Psoas muscle (tissue), 8 donors: ENCODE measurements around the gene KCNA1. TPM values are rescaled to one million over a fixed set of nuclear protein-coding genes. Genes with fewer than 3 reads are reported as not detected.

Source experiments
- ATAC-seq, 4 donors: fragments of 200-7000 bp; cut with Tn5 transposase; one replicate each; pipeline ENCODE4 v1.9.1; 2020; ENCODE audit warnings: moderate library complexity in 3 of 4, mild to moderate bottlenecking in 2 of 4
- DNase-seq, 2 donors: peaks; one replicate each; pipeline ENCODE4 v3.0.0-alpha.2; 2020
- H3K27ac ChIP-seq: fragments of 200-600 bp; one replicate; pipeline ENCODE4 v1.8.0; 2022
- H3K27me3 ChIP-seq, 3 donors: fragments of 200-600 bp in 1 of 3; one replicate each; pipeline versions ENCODE4 v1.6.1 to v1.8.0; 2013 to 2022; ENCODE audit warnings: low read length in 2 of 3, mild to moderate bottlenecking in 2 of 3, moderate library complexity in 1 of 3; ENCODE audit not compliant: insufficient read depth in 3 of 3
- H3K36me3 ChIP-seq, 2 donors: fragments of 200-600 bp in 1 of 2; one replicate each; pipeline versions ENCODE4 v1.6.1 to v1.8.0; 2013 to 2022; ENCODE audit warnings: low read depth in 1 of 2, mild to moderate bottlenecking in 1 of 2, moderate library complexity in 1 of 2; ENCODE audit not compliant: insufficient read depth in 1 of 2
- H3K4me1 ChIP-seq: fragments of 200-600 bp; one replicate; pipeline ENCODE4 v1.8.0; 2022
- H3K4me3 ChIP-seq: fragments of 200-600 bp; one replicate; pipeline ENCODE4 v1.8.0; 2022; ENCODE audit warnings: mild to moderate bottlenecking
- H3K9me3 ChIP-seq: fragments of 200-600 bp; one replicate; pipeline ENCODE4 v1.8.0; 2022
- CTCF ChIP-seq: fragments of 200-600 bp; IDR thresholded peaks from one replicate; pipeline ENCODE4 v1.8.0; 2022; ENCODE audit warnings: antibody characterized with exemption
- WGBS, 3 donors: extraction: QIAGEN DNeasy Blood & Tissue Kit; methylation state at CpG; one replicate each; pipeline versions ENCODE4 v1.1.6 to v1.1.7; 2013; 5-methylcytosine and 5-hydroxymethylcytosine counted together
- intact Hi-C, 2 donors: fragments of 100-400 bp; cut with DNase I; formaldehyde crosslinking; loops; one replicate each; pipeline versions ENCODE4 v1.11.0 to v1.14.2; 2022
- polyA plus RNA-seq, 3 donors: library from polyadenylated mRNA; stranded (reverse); fragments of 200-250 nt; gene quantifications; one replicate each; pipeline ENCODE4 v1.2.3, GENCODE V29; 2013
- total RNA-seq, 4 donors: library from RNA; stranded (reverse); fragmentation: NEBNext Ultra II Directional in 2 of 4; extraction: Animal tissue kit (Norgen Biotek cat#: 25700) in 2 of 4; gene quantifications; one replicate each; pipeline versions ENCODE4 v1.2.1 to v1.2.4, GENCODE V29; 2021 to 2023
- donor health status: healthy with polysubstance abuse.
- donor health status: DM: no; HTN: no; CAD: no; lungs with moderate emphysema.
- donor health status: Bipolar disorder and iron deficiency.
- donor health status: healthy.
- donor health status: DM: yes; HTN: yes; CAD: no.
- donor health status: DM: no; HTN: no; CAD: no.
- donor health status: DM: no; HTN: no; CAD: no.
- donor health status: DM: yes; HTN: yes; CAD: no.

Gene KCNA1
- total and polyA plus RNA-seq, 7 donors, result 0.01 to 0.18 (median 0.04) TPM; not detected in 3

- H3K9me3 ChIP-seq, result no peaks in the 10 kb centered on the region
- DNase-seq, result no peak
- H3K27me3 ChIP-seq, result peaks cover 0 to 41% (median 0%) of the 10 kb centered on the region in 3 donors
- no peaks in the 10 kb centered on the region for H3K36me3 ChIP-seq
- intact Hi-C loops, result no loop called here
- no peak for TF ChIP-seq CTCF
- no peak for ATAC-seq
- H3K4me1 ChIP-seq, result no peaks in the 10 kb centered on the region
- 63 to 81% (median 79%) methylated on average over 7 of the region's 7 CpGs for WGBS, 3 donors
- H3K4me3 ChIP-seq, result no peak overlapping the region
- no peak overlapping the region for H3K27ac ChIP-seq
These were observed 41.4 kb downstream of the KCNA1 start for GRCh38 chr12:4951083-4951482.

- intact Hi-C loops, result no loop called here
- no peaks in the 10 kb centered on the region for H3K9me3 ChIP-seq
- TF ChIP-seq CTCF, result no peak
- H3K36me3 ChIP-seq, result no peaks in the 10 kb centered on the region
- WGBS, 3 donors, result 77 to 86% (median 79%) methylated on average over 3 of the region's 3 CpGs
- H3K27ac ChIP-seq, result no peak overlapping the region
- no peaks in the 10 kb centered on the region for H3K4me1 ChIP-seq
- DNase-seq, result no peak
- no peak for ATAC-seq
- H3K27me3 ChIP-seq, result peaks cover 0 to 45% (median 0%) of the 10 kb centered on the region in 3 donors
- H3K4me3 ChIP-seq, result no peak overlapping the region
These were observed 41.9 kb downstream of the KCNA1 start for GRCh38 chr12:4951601-4952000.

GRCh38 chr12:4954621-4955354 lies 45.1 kb downstream of the KCNA1 start:
- Histone ChIP-seq H3K27ac (no peak overlapping the region), H3K36me3 (no peaks in the 10 kb centered on the region), H3K4me3 (no peak overlapping the region), H3K4me1 (no peaks in the 10 kb centered on the region), H3K27me3 (peaks cover 0 to 52% (median 0%) of the 10 kb centered on the region in 3 donors), H3K9me3 (no peaks in the 10 kb centered on the region)
- ATAC-seq (no peak), DNase-seq (no peak)
- no peak for TF ChIP-seq CTCF
- intact Hi-C loops, result no loop called here
- 60 to 66% (median 61%) methylated on average over 10 of the region's 10 CpGs for WGBS, 3 donors

GRCh38 chr12:4956054-4956453 lies 46.3 kb downstream of the KCNA1 start:
- intact Hi-C loops, result no loop called here
- WGBS, 3 donors, result 12 to 22% (median 15%) methylated on average over 2 of the region's 2 CpGs
- Histone ChIP-seq H3K9me3 (no peaks in the 10 kb centered on the region), H3K27me3 (peaks cover 0 to 50% (median 0%) of the 10 kb centered on the region in 3 donors), H3K4me1 (no peaks in the 10 kb centered on the region), H3K4me3 (no peak overlapping the region), H3K27ac (no peak overlapping the region), H3K36me3 (no peaks in the 10 kb centered on the region)
- ATAC-seq (no peak), DNase-seq (no peak)
- TF ChIP-seq CTCF, result no peak

GRCh38 chr12:4956968-4957367 lies 47.3 kb downstream of the KCNA1 start:
- Histone ChIP-seq H3K4me1 (no peaks in the 10 kb centered on the region), H3K27me3 (peaks cover 0 to 41% (median 0%) of the 10 kb centered on the region in 3 donors), H3K36me3 (no peaks in the 10 kb centered on the region), H3K9me3 (no peaks in the 10 kb centered on the region), H3K27ac (no peak overlapping the region), H3K4me3 (no peak overlapping the region)
- 82 to 87% (median 82%) methylated on average over 11 of the region's 11 CpGs for WGBS, 3 donors
- ATAC-seq (no peak), DNase-seq (no peak)
- intact Hi-C loops, result no loop called here
- no peak for TF ChIP-seq CTCF
